ENCODE measurements around the gene PGBD5. TPM values are rescaled to one million over a fixed set of nuclear protein-coding genes. Genes with fewer than 3 reads are reported as not detected.

The PGBD5 gene
- total and polyA plus RNA-seq, 4 donors = 0.54 to 3.0 (median 1.8) TPM

- DNase-seq (no peak), ATAC-seq (ENCODE audit: insufficient read depth, low FRiP score) (no peak)
- Histone ChIP-seq H3K4me1 (ENCODE audit: control insufficient read depth in 5 of 5, insufficient read depth in 5 of 5, low read length in 5 of 5) (peaks cover 0 to 10% (median 0%) of the 10 kb centered on the region in 5 donors), H3K4me3 (no peak overlapping the region), H3K9ac (ENCODE audit: insufficient read depth in 1 of 2, low read length in 2 of 2) (no peak overlapping the region), H3K27me3 (ENCODE audit: control insufficient read depth in 3 of 3, insufficient read depth in 3 of 3, low read length in 2 of 3) (no peaks in the 10 kb centered on the region), H3K36me3 (ENCODE audit: control insufficient read depth in 4 of 4, insufficient read depth in 4 of 4, low read length in 4 of 4) (no peaks in the 10 kb centered on the region), H3K27ac (ENCODE audit: low read depth in 1 of 2, low read length in 1 of 2) (no peak overlapping the region), H3K9me3 (ENCODE audit: control insufficient read depth in 4 of 4, insufficient read depth in 3 of 4, low read length in 3 of 4) (no peaks in the 10 kb centered on the region)
- no peak for TF ChIP-seq CTCF (IDR thresholded peaks at IDR 0.05; ENCODE audit: control extremely low read depth, extremely low read depth)
- 89 to 91% methylated on average over 26 of the region's 26 CpGs for WGBS, 2 donors
These were observed 125.5 kb downstream of the PGBD5 start for GRCh38 chr1:230300322-230301301.

- H3K4me1 ChIP-seq (ENCODE audit: control insufficient read depth in 5 of 5, insufficient read depth in 5 of 5, low read length in 5 of 5) = peaks cover 0 to 9% (median 0%) of the 10 kb centered on the region in 5 donors
- no peak overlapping the region for H3K4me3 ChIP-seq
- no peaks in the 10 kb centered on the region for H3K9me3 ChIP-seq (ENCODE audit: control insufficient read depth in 4 of 4, insufficient read depth in 3 of 4, low read length in 3 of 4)
- no peaks in the 10 kb centered on the region for H3K27me3 ChIP-seq (ENCODE audit: control insufficient read depth in 3 of 3, insufficient read depth in 3 of 3, low read length in 2 of 3)
- 52 to 70% methylated on average over 15 of the region's 15 CpGs for WGBS, 2 donors
- H3K36me3 ChIP-seq (ENCODE audit: control insufficient read depth in 4 of 4, insufficient read depth in 4 of 4, low read length in 4 of 4) = no peaks in the 10 kb centered on the region
- no peak overlapping the region for H3K27ac ChIP-seq (ENCODE audit: low read depth in 1 of 2, low read length in 1 of 2)
- TF ChIP-seq CTCF (IDR thresholded peaks at IDR 0.05; ENCODE audit: control extremely low read depth, extremely low read depth) = no peak
- no peak for DNase-seq
- no peak for ATAC-seq (ENCODE audit: insufficient read depth, low FRiP score)
- no peak overlapping the region for H3K9ac ChIP-seq (ENCODE audit: insufficient read depth in 1 of 2, low read length in 2 of 2)
These were observed 126.7 kb downstream of the PGBD5 start for GRCh38 chr1:230299191-230300006.

GRCh38 chr1:230295367-230295766 is 130.8 kb downstream of the PGBD5 start:
- H3K27me3 ChIP-seq (ENCODE audit: control insufficient read depth in 3 of 3, insufficient read depth in 3 of 3, low read length in 2 of 3) = peaks cover 0 to 12% (median 0%) of the 10 kb centered on the region in 3 donors
- no peaks in the 10 kb centered on the region for H3K4me1 ChIP-seq (ENCODE audit: control insufficient read depth in 5 of 5, insufficient read depth in 5 of 5, low read length in 5 of 5)
- ATAC-seq (ENCODE audit: insufficient read depth, low FRiP score) (no peak), DNase-seq (no peak)
- H3K9me3 ChIP-seq (ENCODE audit: control insufficient read depth in 4 of 4, insufficient read depth in 3 of 4, low read length in 3 of 4) = no peaks in the 10 kb centered on the region
- no peak overlapping the region for H3K27ac ChIP-seq (ENCODE audit: low read depth in 1 of 2, low read length in 1 of 2)
- H3K4me3 ChIP-seq = no peak overlapping the region
- H3K36me3 ChIP-seq (ENCODE audit: control insufficient read depth in 4 of 4, insufficient read depth in 4 of 4, low read length in 4 of 4) = no peaks in the 10 kb centered on the region
- TF ChIP-seq CTCF (IDR thresholded peaks at IDR 0.05; ENCODE audit: control extremely low read depth, extremely low read depth) = no peak
- WGBS, 2 donors = 39 to 77% methylated on average over 3 of the region's 3 CpGs
- no peak overlapping the region for H3K9ac ChIP-seq (ENCODE audit: insufficient read depth in 1 of 2, low read length in 2 of 2)
